Bronchial epithelial cell (primary cell): Measurements from ENCODE around the gene SPECC1. TPM values are rescaled to one million over a fixed set of nuclear protein-coding genes. Genes with fewer than 3 reads are reported as not detected.

Experiments
- DNase-seq: peaks from one replicate; pipeline ENCODE4 v3.0.0-alpha.2; 2010; ENCODE audit warnings: low read depth
- FAIRE-seq: peaks from 2 replicates; lab custom pipeline; 2011; peaks lifted over from hg19 to GRCh38; lab: Jason Lieb, UNC
- H3K27me3 ChIP-seq: 2 replicates; pipeline ENCODE4 v1.5.1; 2011; ENCODE audit warnings: low read length; ENCODE audit not compliant: control insufficient read depth, insufficient read depth
- H3K36me3 ChIP-seq: 2 replicates; pipeline ENCODE4 v1.5.1; 2011; ENCODE audit warnings: low read length; ENCODE audit not compliant: control insufficient read depth, insufficient read depth
- H3K4me3 ChIP-seq: 2 replicates; pipeline ENCODE4 v1.5.1; 2011; ENCODE audit warnings: mild to moderate bottlenecking, low read depth, low read length, control low read depth
- total RNA-seq: library from RNA; depleted of rRNA; stranded (reverse); fragments of >200 nt; gene quantifications from 2 replicates; pipeline ENCODE4 v1.2.1, GENCODE V29; 2014
- TF ChIP-seq, protein P1 (sequence below): IDR thresholded peaks from 2 replicates; pipeline ENCODE4 v1.5.1; 2011; ENCODE audit warnings: mild to moderate bottlenecking, moderate library complexity, low read length, control low read depth, inconsistent platforms; ENCODE audit not compliant: insufficient read depth, severe bottlenecking

The SPECC1 gene
- total RNA-seq, 1 donor from 2014 or later = 57.1 TPM

DNA sequence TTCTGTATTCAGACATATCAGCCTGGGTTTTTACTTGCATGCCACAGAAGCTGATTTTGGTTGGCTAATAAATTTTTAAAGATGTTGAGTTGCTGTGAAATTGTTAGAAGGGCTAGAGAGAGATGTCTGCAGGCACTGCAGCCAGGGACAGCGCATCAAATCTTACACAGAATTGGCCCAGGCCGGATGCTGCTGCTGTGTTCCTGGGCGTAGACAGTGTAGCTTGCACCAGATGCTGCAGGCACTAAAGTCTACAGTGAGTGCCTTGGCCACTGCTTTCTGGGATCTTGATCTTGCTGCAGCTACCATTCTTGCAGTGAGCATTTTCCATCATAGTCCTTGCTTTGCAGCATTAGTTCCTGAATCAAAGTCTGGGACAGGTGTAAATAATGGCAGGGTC is 169.9 kb downstream of the SPECC1 start:
- no peak for DNase-seq
- Histone ChIP-seq H3K4me3 (no peak overlapping the region), H3K27me3 (no peaks in the 10 kb centered on the region), H3K36me3 (no peaks in the 10 kb centered on the region)
- TF ChIP-seq, protein P1, sequence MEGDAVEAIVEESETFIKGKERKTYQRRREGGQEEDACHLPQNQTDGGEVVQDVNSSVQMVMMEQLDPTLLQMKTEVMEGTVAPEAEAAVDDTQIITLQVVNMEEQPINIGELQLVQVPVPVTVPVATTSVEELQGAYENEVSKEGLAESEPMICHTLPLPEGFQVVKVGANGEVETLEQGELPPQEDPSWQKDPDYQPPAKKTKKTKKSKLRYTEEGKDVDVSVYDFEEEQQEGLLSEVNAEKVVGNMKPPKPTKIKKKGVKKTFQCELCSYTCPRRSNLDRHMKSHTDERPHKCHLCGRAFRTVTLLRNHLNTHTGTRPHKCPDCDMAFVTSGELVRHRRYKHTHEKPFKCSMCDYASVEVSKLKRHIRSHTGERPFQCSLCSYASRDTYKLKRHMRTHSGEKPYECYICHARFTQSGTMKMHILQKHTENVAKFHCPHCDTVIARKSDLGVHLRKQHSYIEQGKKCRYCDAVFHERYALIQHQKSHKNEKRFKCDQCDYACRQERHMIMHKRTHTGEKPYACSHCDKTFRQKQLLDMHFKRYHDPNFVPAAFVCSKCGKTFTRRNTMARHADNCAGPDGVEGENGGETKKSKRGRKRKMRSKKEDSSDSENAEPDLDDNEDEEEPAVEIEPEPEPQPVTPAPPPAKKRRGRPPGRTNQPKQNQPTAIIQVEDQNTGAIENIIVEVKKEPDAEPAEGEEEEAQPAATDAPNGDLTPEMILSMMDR = no peak
- no peak for FAIRE-seq

DNA sequence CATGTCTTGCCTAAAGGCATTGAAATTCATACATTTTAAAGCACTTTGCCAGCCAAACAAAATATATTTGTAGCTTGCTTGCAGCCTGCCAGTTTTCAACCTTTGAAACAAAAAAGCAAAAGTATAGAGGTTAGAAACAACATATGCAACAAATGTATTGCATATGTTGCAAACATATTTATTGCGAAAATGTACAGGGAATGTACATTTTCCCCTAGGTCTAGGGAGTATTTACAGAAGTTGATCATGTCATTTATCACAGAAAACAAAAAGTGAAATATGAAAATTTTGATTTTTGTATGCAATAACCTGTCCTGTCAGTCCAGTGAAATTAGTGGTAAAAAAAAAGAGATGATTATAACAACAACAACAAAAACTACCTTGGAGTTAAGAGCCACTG is 171.5 kb downstream of the SPECC1 start:
- TF ChIP-seq, protein P1 = no peak
- no peaks in the 10 kb centered on the region for H3K27me3 ChIP-seq
- no peak for DNase-seq
- H3K4me3 ChIP-seq = no peak overlapping the region
- H3K36me3 ChIP-seq = no peaks in the 10 kb centered on the region
- FAIRE-seq = no peak

DNA sequence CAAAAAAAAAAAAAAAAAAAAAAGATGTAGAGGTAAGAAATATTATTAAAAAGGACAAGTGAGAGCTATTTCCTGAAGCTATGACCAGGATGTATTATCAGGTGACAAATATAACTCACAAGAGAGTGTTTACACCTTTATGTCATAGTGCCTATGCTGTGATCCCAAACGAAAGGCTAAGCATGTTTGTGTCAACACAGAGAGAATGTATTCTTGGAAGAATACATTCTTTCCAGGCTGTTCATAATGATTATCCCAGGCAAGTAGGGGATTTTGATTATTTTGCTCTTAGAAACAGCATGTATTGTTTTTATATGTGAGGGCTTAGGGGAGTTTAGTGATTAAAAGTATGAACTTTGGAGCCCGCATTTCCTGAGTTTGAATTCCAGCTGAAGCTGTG is 175.0 kb downstream of the SPECC1 start:
- TF ChIP-seq, protein P1 = no peak
- no peak for FAIRE-seq

DNA sequence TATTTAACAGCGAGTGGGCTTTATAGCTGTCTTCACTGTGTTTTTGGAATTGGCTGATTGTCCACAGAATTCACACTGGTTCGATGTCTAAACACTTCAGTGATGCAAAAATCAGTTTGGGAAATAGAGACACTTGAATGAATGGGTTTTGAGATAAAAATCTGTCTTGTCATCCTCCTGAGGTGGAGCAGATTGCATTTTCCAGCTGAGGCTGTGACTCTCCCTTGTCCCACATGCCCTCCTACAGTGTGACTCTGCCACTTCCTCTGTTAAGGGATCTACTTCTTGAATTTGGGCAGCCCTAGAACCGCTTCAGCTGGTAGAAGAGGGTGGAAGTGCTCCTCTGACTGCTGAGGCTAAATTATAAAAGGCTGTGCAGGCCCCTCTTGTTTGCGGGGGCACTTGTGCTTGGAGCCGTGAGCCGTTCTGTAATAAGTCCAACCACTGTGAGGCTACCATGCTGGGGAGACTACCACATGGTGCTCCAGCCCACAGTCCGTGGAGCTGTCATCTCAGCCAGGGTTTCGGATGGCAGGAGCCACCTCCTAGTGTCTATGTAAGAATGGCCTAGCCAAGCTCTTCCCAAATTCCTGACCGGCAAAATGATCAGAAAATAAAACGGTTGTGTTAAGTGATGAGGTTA is 175.9 kb downstream of the SPECC1 start:
- FAIRE-seq (no peak), DNase-seq (no peak)
- H3K27me3 ChIP-seq = no peaks in the 10 kb centered on the region
- no peak overlapping the region for H3K4me3 ChIP-seq
- H3K36me3 ChIP-seq = no peaks in the 10 kb centered on the region
- TF ChIP-seq, protein P1 = no peak

More for the DNA sequence above, 175.0 kb downstream of the SPECC1 start:
- Histone ChIP-seq H3K27me3 (no peaks in the 10 kb centered on the region), H3K4me3 (no peak overlapping the region), H3K36me3 (no peaks in the 10 kb centered on the region)
- DNase-seq = no peak

DNA sequence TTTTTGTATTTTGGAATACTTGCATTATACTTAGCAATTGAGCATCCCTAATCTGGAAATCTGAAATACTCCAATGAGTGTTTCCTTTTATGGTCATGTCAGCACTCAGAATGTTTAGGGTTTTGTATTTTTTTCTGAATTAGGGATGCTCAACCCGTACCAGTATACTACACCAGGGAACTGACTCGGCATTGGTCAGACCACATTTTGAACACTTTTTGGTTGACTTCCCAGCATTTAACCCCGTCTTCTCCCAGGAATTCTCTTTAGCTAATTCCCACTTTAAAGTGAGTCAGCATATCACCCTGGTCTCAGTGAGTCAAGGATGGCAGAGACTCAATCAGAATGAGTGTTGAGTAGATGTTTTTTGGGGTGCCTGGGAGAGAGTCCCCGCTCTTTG is 177.9 kb downstream of the SPECC1 start:
- DNase-seq (no peak), FAIRE-seq (no peak)
- TF ChIP-seq, protein P1 = no peak
- Histone ChIP-seq H3K36me3 (no peaks in the 10 kb centered on the region), H3K27me3 (no peaks in the 10 kb centered on the region), H3K4me3 (no peak overlapping the region)

DNA sequence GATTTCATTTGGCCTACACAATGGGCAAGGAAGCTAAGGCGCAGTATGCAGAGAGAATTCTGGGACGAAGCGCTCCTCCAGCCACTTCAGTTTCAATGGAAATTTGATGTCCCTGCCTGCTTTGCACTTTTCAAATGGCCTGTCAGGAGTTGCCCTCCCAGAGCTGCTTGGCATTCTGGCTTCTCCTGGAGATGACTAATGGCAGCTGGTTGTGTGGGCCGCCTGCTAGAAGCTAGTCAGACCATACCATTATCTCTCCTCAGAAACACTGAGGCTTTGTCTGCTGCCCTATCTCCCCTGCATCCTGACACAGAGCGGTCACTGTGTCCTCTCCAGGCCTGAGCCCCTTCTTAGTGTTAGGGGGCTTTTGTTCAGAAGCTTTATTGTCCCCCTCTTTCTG is 180.1 kb downstream of the SPECC1 start:
- no peak overlapping the region for H3K4me3 ChIP-seq
- no peaks in the 10 kb centered on the region for H3K27me3 ChIP-seq
- no peaks in the 10 kb centered on the region for H3K36me3 ChIP-seq
- TF ChIP-seq, protein P1 = no peak
- no peak for FAIRE-seq
- peak; percentile 77 for DNase-seq
